Bronchial epithelial cell (primary cell): ENCODE data around the gene ZNF766. TPM values are rescaled to one million over a fixed set of nuclear protein-coding genes. Genes with fewer than 3 reads are reported as not detected.
A peak's percentile ranks its signal among the peaks of the same experiment; 100 is the strongest.

Source experiments
- DNase-seq: peaks from one replicate; pipeline ENCODE4 v3.0.0-alpha.2; 2010; ENCODE audit warnings: low read depth
- FAIRE-seq: peaks from 2 replicates; lab custom pipeline; 2011; peaks lifted over from hg19 to GRCh38; lab: Jason Lieb, UNC
- H3K27me3 ChIP-seq: 2 replicates; pipeline ENCODE4 v1.5.1; 2011; ENCODE audit warnings: low read length; ENCODE audit not compliant: control insufficient read depth, insufficient read depth
- H3K36me3 ChIP-seq: 2 replicates; pipeline ENCODE4 v1.5.1; 2011; ENCODE audit warnings: low read length; ENCODE audit not compliant: control insufficient read depth, insufficient read depth
- H3K4me3 ChIP-seq: 2 replicates; pipeline ENCODE4 v1.5.1; 2011; ENCODE audit warnings: mild to moderate bottlenecking, low read depth, low read length, control low read depth
- CTCF ChIP-seq: IDR thresholded peaks from 2 replicates; pipeline ENCODE4 v1.5.1; 2011; ENCODE audit warnings: mild to moderate bottlenecking, moderate library complexity, low read length, control low read depth, inconsistent platforms; ENCODE audit not compliant: insufficient read depth, severe bottlenecking
- total RNA-seq: library from RNA; depleted of rRNA; stranded (reverse); fragments of >200 nt; gene quantifications from 2 replicates; pipeline ENCODE4 v1.2.1, GENCODE V29; 2014

ZNF766 gene
- total RNA-seq, 1 donor from 2014 or later: 13.2 TPM

- peak; percentile 40 for DNase-seq
- no peak for TF ChIP-seq CTCF
- Histone ChIP-seq H3K36me3 (peaks cover 2% of the 10 kb centered on the region), H3K4me3 (no peak overlapping the region), H3K27me3 (no peaks in the 10 kb centered on the region)
- peak; percentile 7 for FAIRE-seq
Observed at GRCh38 chr19:52231154-52231910, 38.1 kb upstream of the ZNF766 start.

- DNase-seq (no peak), FAIRE-seq (no peak)
- no peaks in the 10 kb centered on the region for H3K27me3 ChIP-seq
- H3K36me3 ChIP-seq: no peaks in the 10 kb centered on the region
- no peak overlapping the region for H3K4me3 ChIP-seq
- TF ChIP-seq CTCF: no peak
Observed at GRCh38 chr19:52234406-52234805, 35.0 kb upstream of the ZNF766 start.

GRCh38 chr19:52237197-52237596 is 32.2 kb upstream of the ZNF766 start:
- FAIRE-seq (no peak), DNase-seq (no peak)
- Histone ChIP-seq H3K27me3 (no peaks in the 10 kb centered on the region), H3K4me3 (no peak overlapping the region), H3K36me3 (no peaks in the 10 kb centered on the region)
- TF ChIP-seq CTCF: no peak

GRCh38 chr19:52237771-52238400 is 31.5 kb upstream of the ZNF766 start:
- TF ChIP-seq CTCF: peak; percentile 78
- no peak overlapping the region for H3K4me3 ChIP-seq
- FAIRE-seq: peak; percentile 75
- DNase-seq: peak; percentile 58
- H3K36me3 ChIP-seq: no peaks in the 10 kb centered on the region
- H3K27me3 ChIP-seq: no peaks in the 10 kb centered on the region

GRCh38 chr19:52244021-52244420 is 25.4 kb upstream of the ZNF766 start:
- no peaks in the 10 kb centered on the region for H3K36me3 ChIP-seq
- H3K27me3 ChIP-seq: no peaks in the 10 kb centered on the region
- no peak overlapping the region for H3K4me3 ChIP-seq
- no peak for TF ChIP-seq CTCF
- no peak for FAIRE-seq
- no peak for DNase-seq
